Measurements from ENCODE around the gene NYAP2. TPM values are rescaled to one million over a fixed set of nuclear protein-coding genes. Genes with fewer than 3 reads are reported as not detected.

The NYAP2 gene
- total RNA-seq, 1 donor from 2014 or later: 0.05 TPM

DNA sequence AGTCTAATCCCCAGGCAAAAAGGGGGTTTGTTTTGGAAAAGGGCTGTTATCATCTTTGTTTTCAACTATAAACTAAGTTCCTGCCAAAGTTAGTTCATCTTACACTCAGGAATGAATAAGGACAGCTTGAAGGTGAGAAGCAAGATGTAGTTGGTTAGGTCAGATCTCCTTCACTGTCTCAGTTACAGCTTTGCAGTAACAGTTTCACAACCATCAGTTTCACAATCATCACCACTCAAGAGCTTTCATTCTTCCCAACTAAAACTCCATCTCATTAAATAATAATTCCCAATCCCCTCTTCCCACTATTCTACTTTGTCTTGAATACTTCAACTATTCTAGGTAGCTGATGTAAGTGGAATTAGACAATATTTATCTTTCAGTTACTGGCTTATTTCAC lies 200.9 kb downstream of the NYAP2 start:
- intact Hi-C loops (cut with DNase I): no loop called here
- no peak for DNase-seq (ENCODE audit: low spot score)

DNA sequence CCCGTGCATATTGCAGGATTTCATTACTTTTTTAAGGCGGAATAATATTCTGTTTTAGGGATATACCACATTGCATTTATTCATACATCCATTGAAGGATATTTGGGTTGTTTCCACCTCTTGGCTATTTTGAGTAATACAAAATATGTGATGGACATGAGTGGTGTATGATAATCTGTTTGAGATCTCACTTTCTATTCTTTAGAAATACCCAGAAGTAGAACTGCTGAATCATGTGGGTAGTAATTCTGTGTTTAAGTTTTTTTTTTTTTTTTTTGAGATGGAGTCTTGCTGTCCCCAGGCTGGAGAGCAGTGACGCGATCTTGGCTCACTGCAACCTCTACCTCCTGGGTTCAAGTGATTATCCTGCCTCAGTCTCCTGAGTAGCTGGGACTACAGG lies 201.4 kb downstream of the NYAP2 start:
- intact Hi-C loops (cut with DNase I): no loop called here

DNA sequence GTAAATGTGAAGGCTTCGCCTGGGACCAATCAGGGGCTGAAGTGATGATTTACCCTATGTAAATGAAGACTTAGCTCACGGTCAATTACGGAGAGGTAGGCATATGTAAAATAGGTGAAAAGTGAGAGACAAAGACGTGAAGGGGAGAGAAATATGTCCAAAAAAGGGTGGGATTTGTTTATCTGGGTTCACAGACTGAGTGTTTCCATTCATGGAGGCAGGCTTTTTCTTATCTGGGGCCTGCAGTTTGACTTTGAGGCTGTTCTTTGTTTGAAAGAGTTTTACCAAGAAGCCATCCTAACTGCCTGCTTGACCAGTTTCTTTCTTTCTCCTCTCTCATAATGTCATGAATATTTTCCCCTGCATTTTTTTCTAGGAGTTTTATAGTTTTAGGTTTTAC lies 202.7 kb downstream of the NYAP2 start:
- intact Hi-C loops (cut with DNase I): no loop called here
- DNase-seq (ENCODE audit: low spot score): no peak

More for the DNA sequence above, 201.4 kb downstream of the NYAP2 start:
- DNase-seq (ENCODE audit: low spot score): no peak

DNA sequence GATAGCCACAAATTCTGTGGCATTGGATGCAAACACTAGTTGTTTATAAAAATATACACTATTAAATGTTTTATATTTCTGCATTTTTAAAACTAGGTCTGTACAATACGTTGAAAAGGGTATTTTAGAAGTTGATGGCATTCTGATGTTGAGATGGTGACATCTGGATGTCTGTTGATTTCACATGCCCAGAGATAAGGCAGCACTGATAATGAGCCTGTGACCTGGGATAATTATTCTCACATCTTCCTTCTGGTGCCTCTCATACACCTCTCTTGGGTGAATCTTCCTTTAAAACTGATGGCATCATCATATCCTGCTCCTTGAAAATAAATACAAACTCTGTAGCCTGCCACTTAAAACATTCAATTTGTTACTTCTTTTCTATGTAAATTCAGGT lies 208.6 kb downstream of the NYAP2 start:
- intact Hi-C loops (cut with DNase I): no loop called here
- no peak for DNase-seq (ENCODE audit: low spot score)

DNA sequence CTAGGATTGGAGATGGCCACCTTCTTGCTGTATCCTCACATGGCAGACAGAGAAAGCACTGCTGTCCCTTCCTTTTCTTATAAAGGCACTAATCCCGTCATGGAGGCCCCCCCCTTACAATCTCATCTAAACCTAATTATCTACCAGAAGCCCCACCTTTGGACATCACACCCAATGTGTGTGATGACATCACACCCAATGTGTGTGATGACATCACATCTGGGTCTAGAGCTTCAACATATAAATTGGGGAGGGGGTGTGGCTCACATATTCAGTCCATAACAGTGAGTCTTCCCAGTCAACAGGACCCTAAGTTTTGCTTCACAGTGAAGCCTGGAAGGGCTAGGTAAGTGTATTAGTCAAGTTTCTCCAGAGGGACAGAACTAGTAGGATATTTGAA lies 213.1 kb downstream of the NYAP2 start:
- intact Hi-C loops (cut with DNase I): no loop called here
- no peak for DNase-seq (ENCODE audit: low spot score)

DNA sequence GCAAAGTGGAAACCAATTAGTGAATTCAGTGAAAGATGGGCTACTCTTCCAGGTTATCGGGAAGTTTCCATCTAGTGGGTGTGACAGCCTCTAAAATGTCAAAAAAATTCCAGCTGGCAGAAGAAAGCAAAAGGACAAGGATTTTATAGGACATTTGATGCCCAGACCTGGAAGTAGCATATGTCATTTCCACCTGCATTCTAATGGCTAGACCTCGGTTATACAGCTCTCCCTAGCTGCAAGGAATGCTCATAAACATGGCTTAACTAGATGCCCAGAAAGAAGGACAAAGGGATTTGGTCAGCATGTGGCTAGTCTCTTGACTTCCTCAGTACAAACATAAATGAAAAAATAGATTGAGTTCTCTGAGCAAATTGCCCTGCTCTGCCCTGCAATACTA lies 215.4 kb downstream of the NYAP2 start:
- intact Hi-C loops (cut with DNase I): no loop called here

DNA sequence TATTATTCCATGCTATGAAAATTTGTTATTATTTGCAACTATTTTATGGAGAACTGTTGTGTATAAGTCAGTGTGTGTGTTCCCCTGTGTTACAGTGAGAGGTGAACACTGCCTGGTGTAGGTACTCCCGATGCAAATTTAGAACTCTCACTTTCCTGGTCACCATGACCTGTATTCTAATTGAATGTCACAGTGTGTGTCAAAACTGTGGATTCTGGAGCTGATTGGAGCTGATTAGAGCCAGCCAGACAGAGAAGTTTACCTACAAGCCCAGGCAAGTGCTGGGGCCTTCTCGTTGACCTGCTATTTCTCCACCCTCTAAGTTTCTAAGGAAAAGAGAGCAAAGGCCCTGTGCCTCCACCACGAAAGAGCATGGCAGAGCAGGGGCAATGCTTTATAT lies 216.0 kb downstream of the NYAP2 start:
- no peak for DNase-seq (ENCODE audit: low spot score)
- intact Hi-C loops (cut with DNase I): no loop called here

More for the DNA sequence above, 215.4 kb downstream of the NYAP2 start:
- DNase-seq (ENCODE audit: low spot score): no peak

DNA sequence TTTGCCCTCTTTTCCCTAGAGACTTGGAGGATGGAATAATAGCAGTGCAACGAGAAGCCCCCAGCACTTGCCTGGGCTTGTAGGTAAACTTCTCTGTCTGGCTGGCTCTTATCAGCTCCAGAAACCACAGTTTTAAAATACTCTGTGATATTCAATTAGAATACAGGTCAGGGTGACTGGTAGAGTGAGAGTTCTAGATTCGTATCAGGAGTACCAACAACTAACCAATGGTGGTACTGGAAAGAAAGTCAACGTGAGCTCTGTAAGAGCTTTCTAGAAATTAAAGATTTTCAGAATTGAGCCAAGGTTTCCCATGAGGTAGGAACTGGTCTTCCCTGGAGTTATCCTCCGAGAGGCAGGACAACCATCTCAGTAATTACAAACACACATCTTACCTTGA lies 216.9 kb downstream of the NYAP2 start:
- intact Hi-C loops (cut with DNase I): no loop called here
- no peak for DNase-seq (ENCODE audit: low spot score)

DNA sequence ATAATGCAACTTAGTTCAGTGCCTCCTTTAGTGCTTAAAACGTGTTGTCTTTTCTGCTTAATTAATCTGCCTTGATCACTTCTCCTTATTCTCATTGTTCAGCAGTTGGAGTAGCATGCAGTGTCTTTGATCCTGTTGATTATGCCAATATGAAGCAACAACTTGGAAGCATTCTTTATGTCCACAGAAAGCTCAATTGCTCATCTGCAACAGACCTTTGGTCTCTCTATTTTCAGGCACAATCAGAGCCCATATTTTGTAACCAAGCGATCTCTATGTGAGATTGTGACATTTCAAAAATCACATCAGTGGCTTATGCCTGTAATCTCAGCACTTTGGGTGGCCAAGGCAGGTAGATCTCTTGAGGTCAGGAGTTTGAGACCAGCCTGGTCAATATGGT lies 217.3 kb downstream of the NYAP2 start:
- intact Hi-C loops (cut with DNase I): no loop called here
- DNase-seq (ENCODE audit: low spot score): no peak

DNA sequence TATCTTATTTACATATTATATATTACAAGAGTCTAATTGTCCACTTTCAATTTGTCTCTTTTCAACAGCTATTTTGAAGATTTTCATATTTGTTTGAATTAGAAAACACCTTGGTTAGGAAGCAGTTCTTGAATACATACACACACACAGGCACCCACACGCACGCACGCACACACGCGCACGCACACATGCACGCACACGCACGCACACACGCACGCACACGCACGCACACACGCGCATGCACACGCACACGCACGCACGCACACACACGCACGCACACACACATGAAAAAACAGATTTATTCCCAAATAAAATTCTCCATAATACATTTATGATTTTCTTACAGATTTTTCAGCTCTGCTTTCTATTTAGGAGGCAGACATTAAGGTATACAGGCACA lies 220.7 kb downstream of the NYAP2 start:
- intact Hi-C loops (cut with DNase I): no loop called here
- no peak for DNase-seq (ENCODE audit: low spot score)

DNA sequence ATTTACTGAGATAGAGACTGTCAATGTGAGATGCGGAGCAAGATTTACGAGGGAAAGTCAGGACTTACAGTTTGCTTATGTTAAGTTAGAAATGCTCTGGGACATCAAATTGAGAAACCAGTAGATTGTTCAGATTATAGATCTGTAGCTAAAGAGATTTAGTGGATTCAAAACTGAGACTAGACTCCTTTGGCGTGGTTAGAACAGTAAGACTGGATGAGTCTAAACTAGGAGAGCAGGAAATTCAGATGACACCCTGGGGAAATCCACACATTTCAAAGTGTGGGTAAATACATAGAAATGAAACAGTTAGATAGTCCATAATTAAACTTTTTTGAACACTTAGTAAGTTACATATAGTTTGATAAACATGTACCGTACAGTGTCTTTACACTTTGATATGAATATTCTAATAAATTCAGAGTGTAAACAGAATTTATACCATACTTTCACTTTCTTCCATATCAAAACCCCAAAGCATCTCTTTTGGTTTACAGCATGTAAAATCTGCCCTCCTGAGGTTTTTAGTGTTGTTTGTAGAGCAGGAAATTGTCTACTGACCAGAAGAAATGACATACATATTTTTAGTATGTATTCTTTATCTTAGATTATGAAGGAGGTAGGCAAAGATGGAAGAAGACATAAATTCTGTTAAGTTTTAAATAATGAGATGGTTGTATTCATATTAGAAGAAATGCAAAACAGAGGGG lies 231.5 kb downstream of the NYAP2 start:
- intact Hi-C loops (cut with DNase I): no loop called here

DNA sequence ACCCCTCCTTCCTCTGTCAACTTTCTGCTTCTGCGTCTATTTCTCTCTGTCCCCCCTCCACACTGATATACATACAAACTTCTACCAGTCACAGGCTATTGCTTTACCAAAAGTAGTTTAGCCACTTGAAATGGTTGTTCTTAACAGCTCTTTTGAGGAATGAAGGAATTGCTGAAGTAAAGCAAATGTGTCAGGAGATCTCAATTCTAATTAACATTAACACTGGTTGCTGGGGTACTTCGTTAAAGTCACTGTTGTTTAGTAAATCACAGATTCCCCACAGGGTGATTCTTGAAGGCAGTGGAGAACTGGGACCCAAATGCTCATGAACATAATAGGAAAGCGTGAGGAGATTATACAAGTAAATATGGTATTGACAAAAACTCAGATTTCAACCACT lies 232.8 kb downstream of the NYAP2 start:
- DNase-seq (ENCODE audit: low spot score): no peak
- intact Hi-C loops (cut with DNase I): no loop called here

More for the DNA sequence above, 231.5 kb downstream of the NYAP2 start:
- DNase-seq (ENCODE audit: low spot score): no peak

DNA sequence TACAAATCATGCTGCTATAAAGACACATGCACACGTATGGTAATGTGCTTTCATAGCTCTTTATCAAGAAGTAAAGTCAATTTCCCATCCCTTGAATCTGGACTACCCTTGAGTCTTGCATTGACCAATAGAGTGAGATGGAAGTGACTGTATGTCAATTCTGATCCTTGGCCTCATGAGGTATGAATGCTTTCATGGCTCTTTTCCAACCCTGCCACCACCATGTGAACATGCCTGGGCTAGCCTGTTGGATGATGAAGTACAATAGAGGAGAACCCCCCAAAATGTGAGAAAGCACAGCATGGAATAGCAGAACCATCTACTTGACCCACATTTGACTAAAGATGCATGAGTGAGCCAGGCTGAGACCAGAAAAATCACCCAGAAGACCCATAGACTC lies 237.0 kb downstream of the NYAP2 start:
- no peak for DNase-seq (ENCODE audit: low spot score)

DNA sequence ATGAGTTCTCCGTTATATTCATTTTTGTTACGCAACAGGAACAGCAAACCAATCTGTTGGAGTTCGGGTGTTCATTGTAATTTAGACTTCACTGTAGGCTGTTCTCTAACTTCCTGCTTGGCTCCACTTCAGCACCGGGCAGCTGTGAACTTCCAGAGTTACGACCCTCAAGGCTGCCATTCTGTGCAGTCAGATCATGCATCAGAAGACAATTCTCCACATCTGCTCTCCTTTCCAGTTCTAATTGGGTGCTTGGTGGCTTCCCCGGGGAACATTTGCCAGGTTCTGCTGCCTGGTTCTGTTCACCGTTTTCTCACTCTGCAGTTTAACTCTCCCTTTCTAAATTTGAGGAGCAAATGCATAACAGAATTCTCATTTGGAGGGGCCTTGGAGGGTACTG lies 237.7 kb downstream of the NYAP2 start:
- intact Hi-C loops (cut with DNase I): no loop called here
- no peak for DNase-seq (ENCODE audit: low spot score)

More for the DNA sequence above, 237.0 kb downstream of the NYAP2 start:
- intact Hi-C loops (cut with DNase I): no loop called here

DNA sequence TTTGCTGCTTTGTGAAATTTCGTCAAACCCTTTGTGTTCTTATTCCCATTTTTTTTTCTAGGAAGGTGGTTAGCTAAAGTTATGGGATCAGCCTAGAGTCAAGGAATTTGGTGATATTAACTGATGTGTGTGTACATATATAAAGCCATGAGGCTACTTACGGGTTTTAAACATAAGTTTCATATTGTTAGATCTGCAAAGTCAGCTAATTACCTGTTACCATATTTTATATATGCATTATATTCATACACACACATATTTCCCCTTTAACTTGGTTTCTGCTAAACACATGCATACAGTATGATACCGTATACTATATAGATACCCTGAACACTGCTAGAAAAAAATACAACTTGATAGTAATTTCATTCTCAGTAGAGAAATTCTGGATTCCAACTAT lies 241.0 kb downstream of the NYAP2 start:
- intact Hi-C loops (cut with DNase I): no loop called here
- DNase-seq (ENCODE audit: low spot score): no peak

DNA sequence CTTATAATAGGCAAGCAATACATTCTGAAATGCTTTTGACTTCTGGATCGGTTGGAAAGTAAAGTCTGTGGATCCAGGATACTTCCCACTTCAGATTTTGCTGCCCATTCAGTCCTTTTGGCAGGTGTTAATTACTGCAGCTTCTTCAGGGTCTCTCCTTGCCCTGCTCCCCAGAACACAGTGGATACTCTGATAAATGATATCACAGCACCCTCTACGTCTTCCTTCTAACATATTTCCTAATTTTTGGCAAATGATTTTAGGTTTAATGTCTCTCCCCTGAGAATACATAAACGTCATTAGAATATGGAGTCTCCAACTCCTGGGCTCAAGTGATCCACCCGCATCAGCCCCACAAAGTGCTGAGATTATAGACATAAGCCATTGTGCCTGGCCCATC lies 249.8 kb downstream of the NYAP2 start:
- intact Hi-C loops (cut with DNase I): no loop called here
- DNase-seq (ENCODE audit: low spot score): no peak

DNA sequence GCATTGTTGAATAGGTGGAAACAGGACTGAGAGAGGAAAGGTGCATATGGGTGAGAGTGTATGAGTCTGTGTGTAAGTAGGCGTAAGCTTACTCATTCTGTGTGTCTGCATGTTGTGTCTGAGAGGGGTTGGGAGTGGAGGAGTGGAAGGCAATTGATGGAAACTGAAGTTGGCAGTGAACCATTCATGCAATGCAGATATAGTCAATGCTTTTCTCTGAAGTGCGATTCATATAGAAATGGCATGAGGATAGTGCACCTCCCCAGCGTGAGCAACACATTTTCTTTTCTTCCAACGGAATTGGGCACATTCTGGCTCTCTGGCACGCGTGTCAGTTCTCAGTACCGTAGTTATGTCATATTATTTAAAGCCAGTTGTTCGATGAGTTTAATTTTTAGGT lies 250.5 kb downstream of the NYAP2 start:
- DNase-seq (ENCODE audit: low spot score): no peak
- intact Hi-C loops (cut with DNase I): loop anchor here (10.0 kb wide), 1 partner anchor 365 kb away; no protein-coding TSS in a partner anchor

DNA sequence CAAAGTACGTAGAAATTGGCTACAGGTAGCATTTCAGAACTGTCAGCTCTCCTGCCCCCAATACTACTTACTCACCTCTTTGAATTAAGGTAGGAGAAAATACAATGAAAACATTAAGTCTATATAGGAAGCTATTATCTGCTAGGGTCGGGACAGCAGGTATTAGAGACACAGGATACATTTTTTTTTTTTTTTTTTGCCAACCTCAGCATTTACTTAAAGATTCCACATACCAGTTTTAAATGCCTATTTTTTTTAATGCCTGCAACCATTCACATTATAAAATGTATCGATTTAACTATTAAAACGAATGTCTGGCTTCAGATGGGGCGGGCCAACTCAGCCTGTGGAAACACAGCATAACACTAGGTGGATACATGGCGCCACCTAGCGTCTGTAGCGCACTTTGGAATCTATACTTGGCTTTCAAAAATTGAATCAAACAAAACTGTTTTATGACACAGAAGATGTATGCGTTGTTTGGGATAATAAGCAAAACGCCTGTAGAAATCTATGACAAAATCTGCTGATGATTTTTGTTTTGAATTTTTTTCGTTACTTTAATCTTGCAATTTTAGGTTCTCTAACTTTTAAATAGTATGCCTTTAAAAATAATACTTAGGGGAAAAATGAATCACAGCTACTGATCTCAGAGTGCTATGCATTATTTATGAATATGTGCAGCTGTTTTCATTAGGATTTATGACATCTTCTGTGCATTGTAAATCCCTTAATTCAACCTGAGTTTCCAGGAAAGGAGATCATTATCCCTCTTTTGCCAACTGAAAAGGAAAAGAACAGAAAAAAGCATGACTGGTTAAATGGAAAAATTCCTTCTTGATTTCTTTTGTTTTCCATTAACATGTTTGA lies 261.0 kb downstream of the NYAP2 start:
- intact Hi-C loops (cut with DNase I): loop anchor here (5.0 kb wide), 1 partner anchor 538 kb away; no protein-coding TSS in a partner anchor
- DNase-seq (ENCODE audit: low spot score): peak; percentile 78

DNA sequence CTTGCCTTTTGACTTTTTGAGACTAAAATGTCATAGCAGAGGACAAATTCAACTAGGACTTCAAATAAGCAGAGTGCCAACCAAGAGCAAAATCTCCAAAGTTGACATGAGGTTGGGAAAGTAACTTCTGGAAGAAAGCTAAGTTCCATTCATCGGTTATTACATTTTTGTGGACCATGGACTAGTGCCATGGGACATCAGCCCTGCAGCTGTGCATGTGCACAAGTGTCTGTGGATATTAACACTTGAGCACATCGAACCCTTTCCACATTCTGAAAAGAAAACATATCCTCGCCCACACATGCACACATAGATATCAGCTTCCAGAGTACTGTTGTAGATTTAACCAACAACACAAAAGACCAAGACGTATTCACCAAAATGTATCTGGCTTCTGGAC lies 262.6 kb downstream of the NYAP2 start:
- intact Hi-C loops (cut with DNase I): loop anchor here (5.0 kb wide), 1 partner anchor 540 kb away; no protein-coding TSS in a partner anchor
- DNase-seq (ENCODE audit: low spot score): no peak

DNA sequence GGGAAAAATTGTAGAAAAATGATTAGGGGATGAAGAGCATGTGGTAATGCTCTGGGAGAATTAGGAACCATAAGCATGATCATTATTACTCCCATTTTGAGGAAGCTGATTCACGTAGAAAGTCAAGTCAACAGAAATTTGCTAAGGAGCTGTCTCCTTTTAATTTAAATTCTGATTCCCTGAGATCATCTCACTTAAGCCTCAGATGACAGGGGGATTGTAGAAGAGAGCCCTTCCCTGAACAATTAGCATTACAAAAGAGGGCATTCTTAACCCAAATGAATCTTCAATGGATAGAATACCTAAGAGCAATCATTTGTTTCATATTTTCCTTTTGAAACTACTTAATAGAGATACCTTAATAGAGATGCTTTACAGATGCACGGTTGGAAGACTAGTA lies 267.9 kb downstream of the NYAP2 start:
- intact Hi-C loops (cut with DNase I): loop anchor here (5.0 kb wide), 1 partner anchor 1320 kb away; no protein-coding TSS in a partner anchor
- DNase-seq (ENCODE audit: low spot score): no peak

Measured in cardiac septum (tissue), 1 donor.